ENCODE results near the gene CRYL1. TPM values are rescaled to one million over a fixed set of nuclear protein-coding genes. Genes with fewer than 3 reads are reported as not detected.

Gene CRYL1
- total and polyA plus RNA-seq, 2 of the 13 experiments (the other 11 are each of a cell fraction or from before 2014, with no cell fraction given) = 57.2 to 115 TPM

DNA sequence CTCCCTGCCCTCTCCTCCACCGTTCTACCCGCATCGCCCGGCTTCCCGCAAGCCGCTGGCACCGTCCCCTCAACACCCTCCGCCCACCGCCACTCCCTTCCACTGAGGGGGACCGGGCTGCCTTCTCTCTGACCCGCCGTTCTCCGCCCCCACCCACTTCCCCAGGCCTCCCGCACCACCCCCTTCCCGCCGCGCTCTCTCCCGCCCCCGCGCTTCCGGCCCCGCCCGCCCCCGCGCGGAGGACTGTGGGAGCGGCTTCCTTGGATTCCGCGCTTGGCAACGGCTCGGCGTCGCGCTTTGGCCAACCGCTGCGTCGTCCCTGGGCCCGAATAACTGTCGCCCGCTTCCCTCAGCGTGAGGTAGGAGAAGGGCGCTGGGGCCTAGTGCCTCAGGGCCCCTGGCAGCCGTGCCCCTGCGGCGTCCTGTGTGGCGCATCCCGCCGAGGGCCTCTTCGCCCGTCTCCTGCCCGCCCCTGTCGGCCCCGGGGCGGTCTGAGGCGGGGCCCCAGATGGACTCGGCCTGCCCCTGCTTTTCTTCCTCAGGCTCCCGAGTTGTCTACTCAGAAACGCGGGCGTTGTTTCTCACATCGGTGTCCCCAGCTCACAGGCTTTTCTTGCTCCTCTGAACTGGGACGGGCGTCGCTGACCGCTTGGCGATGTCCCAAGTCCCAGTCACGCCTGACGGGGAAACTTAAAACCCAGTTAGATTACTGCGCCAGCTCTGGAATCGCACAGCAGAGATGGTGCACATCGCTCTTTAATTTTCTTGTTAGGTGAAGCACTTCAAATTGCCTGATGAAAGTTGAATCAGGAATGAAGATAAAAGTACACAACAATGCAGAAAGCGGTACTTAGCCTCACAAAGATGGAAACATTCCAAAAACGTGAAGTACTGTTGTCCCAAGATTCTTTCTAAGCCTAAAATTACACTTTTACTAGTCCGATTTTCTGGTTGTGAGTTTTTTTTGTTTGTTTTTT lies 41.5 kb upstream of the CRYL1 start, which contains the start of gene IFT88 (continued):
- TF ChIP-seq, protein P1, sequence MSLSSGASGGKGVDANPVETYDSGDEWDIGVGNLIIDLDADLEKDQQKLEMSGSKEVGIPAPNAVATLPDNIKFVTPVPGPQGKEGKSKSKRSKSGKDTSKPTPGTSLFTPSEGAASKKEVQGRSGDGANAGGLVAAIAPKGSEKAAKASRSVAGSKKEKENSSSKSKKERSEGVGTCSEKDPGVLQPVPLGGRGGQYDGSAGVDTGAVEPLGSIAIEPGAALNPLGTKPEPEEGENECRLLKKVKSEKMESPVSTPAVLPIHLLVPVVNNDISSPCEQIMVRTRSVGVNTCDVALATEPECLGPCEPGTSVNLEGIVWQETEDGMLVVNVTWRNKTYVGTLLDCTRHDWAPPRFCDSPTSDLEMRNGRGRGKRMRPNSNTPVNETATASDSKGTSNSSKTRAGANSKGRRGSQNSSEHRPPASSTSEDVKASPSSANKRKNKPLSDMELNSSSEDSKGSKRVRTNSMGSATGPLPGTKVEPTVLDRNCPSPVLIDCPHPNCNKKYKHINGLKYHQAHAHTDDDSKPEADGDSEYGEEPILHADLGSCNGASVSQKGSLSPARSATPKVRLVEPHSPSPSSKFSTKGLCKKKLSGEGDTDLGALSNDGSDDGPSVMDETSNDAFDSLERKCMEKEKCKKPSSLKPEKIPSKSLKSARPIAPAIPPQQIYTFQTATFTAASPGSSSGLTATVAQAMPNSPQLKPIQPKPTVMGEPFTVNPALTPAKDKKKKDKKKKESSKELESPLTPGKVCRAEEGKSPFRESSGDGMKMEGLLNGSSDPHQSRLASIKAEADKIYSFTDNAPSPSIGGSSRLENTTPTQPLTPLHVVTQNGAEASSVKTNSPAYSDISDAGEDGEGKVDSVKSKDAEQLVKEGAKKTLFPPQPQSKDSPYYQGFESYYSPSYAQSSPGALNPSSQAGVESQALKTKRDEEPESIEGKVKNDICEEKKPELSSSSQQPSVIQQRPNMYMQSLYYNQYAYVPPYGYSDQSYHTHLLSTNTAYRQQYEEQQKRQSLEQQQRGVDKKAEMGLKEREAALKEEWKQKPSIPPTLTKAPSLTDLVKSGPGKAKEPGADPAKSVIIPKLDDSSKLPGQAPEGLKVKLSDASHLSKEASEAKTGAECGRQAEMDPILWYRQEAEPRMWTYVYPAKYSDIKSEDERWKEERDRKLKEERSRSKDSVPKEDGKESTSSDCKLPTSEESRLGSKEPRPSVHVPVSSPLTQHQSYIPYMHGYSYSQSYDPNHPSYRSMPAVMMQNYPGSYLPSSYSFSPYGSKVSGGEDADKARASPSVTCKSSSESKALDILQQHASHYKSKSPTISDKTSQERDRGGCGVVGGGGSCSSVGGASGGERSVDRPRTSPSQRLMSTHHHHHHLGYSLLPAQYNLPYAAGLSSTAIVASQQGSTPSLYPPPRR (CRISPR knock-in tag; IDR thresholded peaks at IDR 0.05; ENCODE audit: borderline replicate concordance) = peak; percentile 48; the same call in 1 of the 2 replicates
- no peak for TF ChIP-seq ELF3 (CRISPR knock-in tag; IDR thresholded peaks at IDR 0.05)
- TF ChIP-seq, protein P2, sequence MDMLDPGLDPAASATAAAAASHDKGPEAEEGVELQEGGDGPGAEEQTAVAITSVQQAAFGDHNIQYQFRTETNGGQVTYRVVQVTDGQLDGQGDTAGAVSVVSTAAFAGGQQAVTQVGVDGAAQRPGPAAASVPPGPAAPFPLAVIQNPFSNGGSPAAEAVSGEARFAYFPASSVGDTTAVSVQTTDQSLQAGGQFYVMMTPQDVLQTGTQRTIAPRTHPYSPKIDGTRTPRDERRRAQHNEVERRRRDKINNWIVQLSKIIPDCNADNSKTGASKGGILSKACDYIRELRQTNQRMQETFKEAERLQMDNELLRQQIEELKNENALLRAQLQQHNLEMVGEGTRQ (IDR thresholded peaks at IDR 0.05; ENCODE audit: low read depth, low read length) = no peak
- TF ChIP-seq, protein P2 (CRISPR knock-in tag; IDR thresholded peaks at IDR 0.05; ENCODE audit: borderline replicate concordance) = no peak
- peak; percentile 32; the same call in 1 of the 2 replicates for TF ChIP-seq ETV6 (CRISPR knock-in tag; conservative IDR thresholded peaks at IDR 0.05)
- TF ChIP-seq ZFX (CRISPR knock-in tag; IDR thresholded peaks at IDR 0.05; ENCODE audit: low read depth) = peak; percentile 99
- TF ChIP-seq ZNF121 (CRISPR knock-in tag; IDR thresholded peaks at IDR 0.05) = 0 out of 2 replicates have a peak, but pooled peaks have one; percentile 37
- 0 out of 2 replicates have a peak, but pooled peaks have one; percentile 70 for TF ChIP-seq ZBTB8A (CRISPR knock-in tag; IDR thresholded peaks at IDR 0.05; ENCODE audit: borderline replicate concordance, low read depth)
- TF ChIP-seq RBFOX2 (IDR thresholded peaks at IDR 0.05; ENCODE audit: low read depth, low read length) = peak; percentile 93
- TF ChIP-seq MEIS2 (CRISPR knock-in tag; IDR thresholded peaks at IDR 0.05) = peak; percentile 70; the same call in 1 of the 2 replicates
- no peak for TF ChIP-seq ZNF329 (CRISPR knock-in tag; IDR thresholded peaks at IDR 0.05; ENCODE audit: low read depth)
- TF ChIP-seq HOXA3 (CRISPR knock-in tag; IDR thresholded peaks at IDR 0.05) = peak; percentile 86
- TF ChIP-seq ZNF225 (CRISPR knock-in tag; IDR thresholded peaks at IDR 0.05) = peak; percentile 83; the same call in 1 of the 2 replicates
- TF ChIP-seq JDP2 (CRISPR knock-in tag; IDR thresholded peaks at IDR 0.05; ENCODE audit: borderline replicate concordance) = no peak; the same call in 1 of the 2 replicates
- TF ChIP-seq ZNF616 (CRISPR knock-in tag; IDR thresholded peaks at IDR 0.05; ENCODE audit: low read depth) = 0 out of 2 replicates have a peak, but pooled peaks have one; percentile 32
- TF ChIP-seq ZFP82 (CRISPR knock-in tag; IDR thresholded peaks at IDR 0.05; ENCODE audit: borderline replicate concordance) = no peak
- 0 out of 2 replicates have a peak, but pooled peaks have one; percentile 24 for TF ChIP-seq ZNF256 (CRISPR knock-in tag; conservative IDR thresholded peaks at IDR 0.05)
- peak; percentile 35; the same call in 1 of the 2 replicates for TF ChIP-seq KAT7 (CRISPR knock-in tag; IDR thresholded peaks at IDR 0.05; ENCODE audit: borderline replicate concordance)
- no peak for TF ChIP-seq SRF (IDR thresholded peaks at IDR 0.05; ENCODE audit: low read depth, low read length)
- TF ChIP-seq HNRNPLL (IDR thresholded peaks at IDR 0.05; ENCODE audit: low read depth, low read length, poor library complexity, severe bottlenecking) = peak; percentile 87
- 0 out of 2 replicates have a peak, but pooled peaks have one; percentile 6 for TF ChIP-seq ZNF792 (CRISPR knock-in tag; IDR thresholded peaks at IDR 0.05)
- TF ChIP-seq NCOA2 (CRISPR knock-in tag; IDR thresholded peaks at IDR 0.05) = peak; percentile 18; the same call in 1 of the 2 replicates
- no peak for TF ChIP-seq ZNF678 (CRISPR knock-in tag; IDR thresholded peaks at IDR 0.05)

Data from HepG2 (cell line).